GM19397 (cell line): ENCODE data around the gene NIN.

Experiments used
- ATAC-seq: cut with Tn5 transposase; IDR thresholded peaks from one replicate; pipeline ENCODE4 v1.9.1; 2021; ENCODE audit warnings: mild to moderate bottlenecking, moderate library complexity; ENCODE audit not compliant: unreplicated experiment

Gene NIN

GRCh38 chr14:50830932-50831725 lies at the start of gene NIN:
Gene NIN, minus strand, starts transcription at chr14:50831162. Its CDS starts 9,106 bp downstream, at chr14:50822056.
- peak; percentile 81 for ATAC-seq

GRCh38 chr14:50875359-50876070 lies 44.6 kb upstream of the NIN start:
- ATAC-seq = peak; percentile 93

GRCh38 chr14:50874757-50875156 lies 43.8 kb upstream of the NIN start:
- ATAC-seq = no peak

GRCh38 chr14:50871914-50872732 lies 41.2 kb upstream of the NIN start, which contains the start of gene ABHD12B:
Gene ABHD12B, plus strand, starts transcription at chr14:50872053. Its CDS starts 122 bp downstream, at chr14:50872175.
- no peak for ATAC-seq

GRCh38 chr14:50871228-50871627 lies 40.3 kb upstream of the NIN start:
- no peak for ATAC-seq

GRCh38 chr14:50865391-50866076 lies 34.6 kb upstream of the NIN start:
- no peak for ATAC-seq

GRCh38 chr14:50864946-50865345 lies 34.0 kb upstream of the NIN start:
- no peak for ATAC-seq

GRCh38 chr14:50864237-50864636 lies 33.3 kb upstream of the NIN start:
- no peak for ATAC-seq

GRCh38 chr14:50862036-50862570 lies 31.1 kb upstream of the NIN start:
- ATAC-seq = no peak

- no peak for ATAC-seq
These were observed 29.6 kb upstream of the NIN start for GRCh38 chr14:50860478-50861086.

- no peak for ATAC-seq
These were observed 28.3 kb upstream of the NIN start for GRCh38 chr14:50859296-50859624.

- ATAC-seq = no peak
These were observed 25.7 kb upstream of the NIN start for GRCh38 chr14:50856660-50857059.

- ATAC-seq = no peak
These were observed 24.6 kb upstream of the NIN start for GRCh38 chr14:50855558-50855957.

- no peak for ATAC-seq
These were observed 23.6 kb upstream of the NIN start for GRCh38 chr14:50854521-50854920.

- ATAC-seq = no peak
These were observed 22.9 kb upstream of the NIN start for GRCh38 chr14:50853891-50854290.

GRCh38 chr14:50846226-50846880 lies 15.4 kb upstream of the NIN start:
- no peak for ATAC-seq

GRCh38 chr14:50845166-50845565 lies 14.2 kb upstream of the NIN start:
- no peak for ATAC-seq

- no peak for ATAC-seq
These were observed 13.4 kb upstream of the NIN start for GRCh38 chr14:50844391-50844790.

GRCh38 chr14:50839691-50840090 lies 8.7 kb upstream of the NIN start:
- no peak for ATAC-seq

- ATAC-seq = no peak
These were observed 8.1 kb upstream of the NIN start for GRCh38 chr14:50839048-50839447.
